Measurements from ENCODE around the gene PCDHGA9.

DNA sequence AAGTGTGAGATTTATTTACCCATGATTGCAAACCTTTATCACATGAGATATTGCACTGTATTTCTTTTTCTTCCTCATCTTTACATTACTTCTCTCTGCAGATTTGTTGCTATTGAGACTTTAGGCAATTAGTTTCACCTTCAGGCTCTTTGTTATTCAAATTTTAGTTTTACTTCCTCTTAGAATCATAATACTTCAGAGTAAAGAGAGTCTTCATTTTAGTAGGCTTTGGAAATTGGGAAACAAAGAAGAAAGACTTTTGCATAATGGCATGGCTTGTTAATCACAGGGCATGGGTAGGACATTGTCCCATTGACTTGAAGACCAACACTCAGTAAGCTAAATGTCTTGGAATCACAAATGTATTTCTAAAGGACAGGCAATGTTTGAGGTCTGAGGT is 39.9 kb upstream of the PCDHGA9 start:
- TF ChIP-seq, protein P1, sequence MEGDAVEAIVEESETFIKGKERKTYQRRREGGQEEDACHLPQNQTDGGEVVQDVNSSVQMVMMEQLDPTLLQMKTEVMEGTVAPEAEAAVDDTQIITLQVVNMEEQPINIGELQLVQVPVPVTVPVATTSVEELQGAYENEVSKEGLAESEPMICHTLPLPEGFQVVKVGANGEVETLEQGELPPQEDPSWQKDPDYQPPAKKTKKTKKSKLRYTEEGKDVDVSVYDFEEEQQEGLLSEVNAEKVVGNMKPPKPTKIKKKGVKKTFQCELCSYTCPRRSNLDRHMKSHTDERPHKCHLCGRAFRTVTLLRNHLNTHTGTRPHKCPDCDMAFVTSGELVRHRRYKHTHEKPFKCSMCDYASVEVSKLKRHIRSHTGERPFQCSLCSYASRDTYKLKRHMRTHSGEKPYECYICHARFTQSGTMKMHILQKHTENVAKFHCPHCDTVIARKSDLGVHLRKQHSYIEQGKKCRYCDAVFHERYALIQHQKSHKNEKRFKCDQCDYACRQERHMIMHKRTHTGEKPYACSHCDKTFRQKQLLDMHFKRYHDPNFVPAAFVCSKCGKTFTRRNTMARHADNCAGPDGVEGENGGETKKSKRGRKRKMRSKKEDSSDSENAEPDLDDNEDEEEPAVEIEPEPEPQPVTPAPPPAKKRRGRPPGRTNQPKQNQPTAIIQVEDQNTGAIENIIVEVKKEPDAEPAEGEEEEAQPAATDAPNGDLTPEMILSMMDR (IDR thresholded peaks at IDR 0.05; ENCODE audit: low read depth, low read length, poor library complexity, severe bottlenecking) = no peak
- TF ChIP-seq EZH2phosphoT487 (IDR thresholded peaks at IDR 0.05; ENCODE audit: borderline replicate concordance, low read length) = no peak
